HepG2 (cell line): ENCODE measurements around the gene NXPE3. TPM values are rescaled to one million over a fixed set of nuclear protein-coding genes. Genes with fewer than 3 reads are reported as not detected.
A peak's percentile ranks its signal among the peaks of the same experiment; 100 is the strongest.

Experiments
- ATAC-seq: fragments of 200-7000 bp; cut with Tn5 transposase; 3 replicates; pipeline ENCODE4 v1.9.1; 2020; ENCODE audit warnings: mild to moderate bottlenecking, moderate library complexity
- BruUV-seq: library from RNA; stranded (reverse); fragments of 400-500 nt; replicated peaks from 2 replicates; lab custom pipeline; 2021; lab: Mats Ljungman, UMichigan
- CTCF ChIA-PET: fragments of 300-600 bp; formaldehyde crosslinking; extraction: SDS; loops from one replicate; lab custom pipeline; 2021; ENCODE audit warnings: low total read pairs, inconsistent platforms, low intra/inter-chr PET ratio; lab: Yijun Ruan, JAX
- POLR2A ChIA-PET: fragments of 350-600 bp; sonication (Branson Sonifier 250); formaldehyde crosslinking; loops from one replicate; lab custom pipeline; 2020; ENCODE audit warnings: antibody characterized with exemption, inconsistent platforms; lab: Yijun Ruan, JAX
- DNase-seq: peaks from one replicate; pipeline ENCODE4 v3.0.0-alpha.2; 2015; ENCODE audit warnings: low spot score
- FAIRE-seq: peaks from 3 replicates; lab custom pipeline; 2011; peaks lifted over from hg19 to GRCh38; lab: Jason Lieb, UNC
- H2AFZ ChIP-seq: one replicate; pipeline ENCODE4 v1.6.1; 2011; ENCODE audit warnings: low read length, inconsistent platforms
- H3K27ac ChIP-seq: fragments of 300-600 bp; 3 replicates; pipeline ENCODE4 v1.8.0; 2011; ENCODE audit warnings: mixed run types, mild to moderate bottlenecking, mixed read lengths, low read length, inconsistent platforms; ENCODE audit not compliant: insufficient read depth; ENCODE audit errors: extremely low read length
- H3K27me3 ChIP-seq, 2 experiments: fragments of 200-600 bp in 1 of 2; 2 replicates in 1 of 2; 3 replicates in 1 of 2; pipeline versions ENCODE4 v1.6.0 to v1.8.0; 2011; ENCODE audit warnings: low read length in 2 of 2, mild to moderate bottlenecking in 2 of 2, moderate library complexity in 2 of 2, inconsistent platforms in 1 of 2; ENCODE audit not compliant: insufficient read depth in 2 of 2, control insufficient read depth in 1 of 2
- H3K36me3 ChIP-seq, 2 experiments: fragments of 200-600 bp in 1 of 2; replicated peaks in 1 of 2; 2 replicates in 1 of 2; 3 replicates in 1 of 2; pipeline versions ENCODE4 v1.5.1 to v1.8.0; 2011; ENCODE audit warnings: low read length in 2 of 2, inconsistent platforms in 1 of 2; ENCODE audit not compliant: insufficient read depth in 2 of 2, control insufficient read depth in 1 of 2
- H3K4me1 ChIP-seq: 2 replicates; pipeline ENCODE4 v1.5.1; 2012; ENCODE audit warnings: low read length, inconsistent platforms; ENCODE audit not compliant: insufficient read depth
- H3K4me2 ChIP-seq: 2 replicates; pipeline ENCODE4 v1.6.0; 2011; ENCODE audit warnings: low read depth, low read length, inconsistent platforms
- H3K4me3 ChIP-seq, 3 experiments: fragments of 200-600 bp in 1 of 3; sonication (generic), shearing (Covaris generic) in 1 of 3; replicated peaks in 1 of 3; 2 replicates each; pipeline ENCODE4 v1.5.1; 2011 to 2016; ENCODE audit warnings: low read length in 3 of 3, inconsistent platforms in 2 of 3, low read depth in 2 of 3, mild to moderate bottlenecking in 2 of 3, control low read depth in 1 of 3, mixed read lengths in 1 of 3; ENCODE audit not compliant: insufficient read depth in 1 of 3
- H3K79me2 ChIP-seq: one replicate; pipeline ENCODE4 v1.6.1; 2011; ENCODE audit warnings: low read length, inconsistent platforms; ENCODE audit not compliant: insufficient read depth
- H3K9ac ChIP-seq: 2 replicates; pipeline ENCODE4 v1.6.0; 2011; ENCODE audit warnings: mild to moderate bottlenecking, low read depth, low read length, inconsistent platforms; ENCODE audit not compliant: insufficient read depth
- H3K9me3 ChIP-seq: 2 replicates; pipeline ENCODE4 v1.5.1; 2012; ENCODE audit warnings: mild to moderate bottlenecking, low read length
- H4K20me1 ChIP-seq: 2 replicates; pipeline ENCODE4 v1.6.0; 2011; ENCODE audit warnings: inconsistent platforms, mild to moderate bottlenecking, low read length, moderate library complexity; ENCODE audit not compliant: insufficient read depth
- ATF7 ChIP-seq, 2 experiments: fragments of 450-650 bp in 1 of 2; sonication (generic) in 1 of 2; formaldehyde crosslinking in 1 of 2; IDR thresholded peaks; 2 replicates each; pipeline versions ENCODE4 v1.4.0 to v1.6.1; 2016 to 2020; ENCODE audit warnings: antibody characterized with exemption in 1 of 2, mild to moderate bottlenecking in 1 of 2, missing genetic modification reagents in 1 of 2
- CHCHD3 ChIP-seq: sonication (generic); formaldehyde crosslinking; IDR thresholded peaks from 2 replicates; pipeline ENCODE4 v1.8.0; 2022; ENCODE audit warnings: mild to moderate bottlenecking, missing genetic modification reagents, moderate library complexity
- MXD3 ChIP-seq: IDR thresholded peaks from 2 replicates; pipeline ENCODE4 v1.6.1; 2016; ENCODE audit warnings: mild to moderate bottlenecking, missing biosample characterization, missing genetic modification reagents
- PLRG1 ChIP-seq: fragments of 450-650 bp; conservative IDR thresholded peaks from 2 replicates; pipeline ENCODE4 v1.6.1; 2016
- PLSCR1 ChIP-seq: sonication (generic); formaldehyde crosslinking; IDR thresholded peaks from 2 replicates; pipeline ENCODE4 v1.5.0; 2020; ENCODE audit warnings: missing genetic modification reagents, mild to moderate bottlenecking, borderline replicate concordance
- THAP7 ChIP-seq: sonication (generic); formaldehyde crosslinking; IDR thresholded peaks from 2 replicates; pipeline ENCODE4 v1.8.1; 2023; ENCODE audit warnings: mild to moderate bottlenecking, missing genetic modification reagents
- WGBS: methylation state at CpG from one replicate; pipeline ENCODE4 v1.1.6; 2017; ENCODE audit warnings: low lambda C conversion rate; 5-methylcytosine and 5-hydroxymethylcytosine counted together
- in situ Hi-C: cut with HindIII; loops from 2 replicates; pipeline ENCODE4 v1.10.0; 2017; ENCODE audit warnings: low pct_unique_long_range_greater_than_20kb; ENCODE audit not compliant: extremely low pct_ligation_motif_present
- intact Hi-C: fragments of 100-400 bp; cut with micrococcal nuclease; formaldehyde crosslinking; loops from one replicate; pipeline ENCODE4 v1.10.0; 2022; ENCODE audit not compliant: unreplicated experiment
- polyA plus RNA-seq, 8 experiments: library from polyadenylated mRNA; depleted of rRNA in 3 of 8; stranded (reverse) in 7 of 8; unstranded in 1 of 8; fragments of >200 nt; fragmentation: Illumina TruSeq in 4 of 8; extraction: Trizol in 4 of 8; gene quantifications; 2 replicates each; pipeline versions ENCODE4 v1.2.1 to v1.2.3, GENCODE V29; 2011 to 2016; ENCODE audit warnings: low read depth in 4 of 8, missing spikeins in 1 of 8, mixed read lengths in 1 of 8; ENCODE audit not compliant: insufficient read depth in 1 of 8
- total RNA-seq, 5 experiments: library from RNA; depleted of rRNA; stranded (reverse); fragments of >200 nt; fragmentation: Illumina TruSeq; extraction: Trizol; gene quantifications; 2 replicates each; pipeline ENCODE4 v1.2.3, GENCODE V29; 2016; ENCODE audit warnings: low read depth in 1 of 5
- TF ChIP-seq, protein P1 (sequence below): IDR thresholded peaks from 2 replicates; pipeline ENCODE4 v1.6.1; 2016; ENCODE audit warnings: low read depth, control low read depth

NXPE3 gene
- total and polyA plus RNA-seq, 2 of the 13 experiments (the other 11 are each of a cell fraction or from before 2014, with no cell fraction given), result 3.5 to 4.7 TPM

DNA sequence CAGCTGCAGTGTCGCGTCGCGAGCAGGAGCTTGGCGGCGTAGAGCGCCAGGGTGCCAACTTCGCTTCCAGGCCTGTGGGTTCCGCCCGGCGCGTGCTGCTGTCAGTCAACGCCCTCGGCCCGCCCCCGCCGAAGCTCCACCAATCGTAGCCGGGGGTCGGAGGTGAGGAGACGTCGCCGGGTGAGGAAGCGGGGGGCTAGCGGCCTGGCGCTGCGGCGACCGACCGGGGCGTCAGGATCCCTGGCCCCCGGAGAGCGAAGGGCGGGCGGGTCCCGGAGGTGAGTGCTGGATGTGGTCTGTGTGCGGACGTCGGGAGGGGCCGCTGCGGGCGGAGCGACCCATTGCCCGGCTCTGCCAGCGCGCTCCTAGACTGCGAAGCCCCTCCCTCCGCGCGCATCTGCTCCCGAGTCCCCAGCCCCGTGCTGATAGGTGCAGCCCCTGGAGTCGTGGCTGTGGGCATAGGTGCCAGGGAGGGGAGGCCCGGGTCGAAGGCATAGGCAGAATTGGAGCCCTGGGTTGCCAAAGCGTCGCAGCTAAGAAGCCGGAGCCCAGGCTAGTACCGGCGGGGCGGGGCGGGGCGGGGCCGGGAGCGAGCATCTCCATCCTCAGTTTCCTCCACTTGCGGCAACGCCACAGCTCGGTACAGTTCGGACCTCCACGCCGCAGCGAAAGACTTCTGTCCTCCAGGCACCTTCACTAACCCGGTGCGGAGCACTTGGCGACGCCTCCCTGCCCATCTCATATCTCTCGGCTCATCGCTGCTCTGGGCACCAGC lies at the start of gene NXPE3 (continued):
- TF ChIP-seq PLSCR1 (CRISPR knock-in tag), result no peak
- TF ChIP-seq PLRG1, result no peak
- peak; percentile 89; the same call in 1 of the 2 replicates for TF ChIP-seq CHCHD3 (CRISPR knock-in tag)
- no peak for TF ChIP-seq ATF7 (IDR thresholded peaks at IDR 0.05)
- no peak; the same call in 1 of the 2 replicates for TF ChIP-seq ATF7 (CRISPR knock-in tag; IDR thresholded peaks at IDR 0.05)
- TF ChIP-seq MXD3 (CRISPR knock-in tag), result peak; percentile 42; the same call in 1 of the 2 replicates

GRCh38 chr3:101729586-101729985 lies 49.4 kb upstream of the NXPE3 start:
- no TSS peak for BruUV-seq
- Histone ChIP-seq H3K9me3 (no peaks in the 10 kb centered on the region), H2AFZ (no peak overlapping the region), H3K79me2 (no peaks in the 10 kb centered on the region), H3K4me3 (no peak overlapping the region), H3K36me3 (peaks cover under 1 to 31% of the 10 kb centered on the region in 2 experiments; a peak in 4 of 5 replicates), H3K27me3 (no peaks in the 10 kb centered on the region; a peak in 1 of 5 replicates), H3K9ac (no peak overlapping the region), H3K27ac (no peak overlapping the region), H3K4me2 (no peak overlapping the region), H3K4me1 (peaks cover 7% of the 10 kb centered on the region), H4K20me1 (no peaks in the 10 kb centered on the region)
- no peak for DNase-seq
- WGBS, result 90% methylated on average over 5 of the region's 5 CpGs
- in situ Hi-C loops (no loop called here), intact Hi-C loops (no loop called here)
- TF ChIP-seq, protein P1, sequence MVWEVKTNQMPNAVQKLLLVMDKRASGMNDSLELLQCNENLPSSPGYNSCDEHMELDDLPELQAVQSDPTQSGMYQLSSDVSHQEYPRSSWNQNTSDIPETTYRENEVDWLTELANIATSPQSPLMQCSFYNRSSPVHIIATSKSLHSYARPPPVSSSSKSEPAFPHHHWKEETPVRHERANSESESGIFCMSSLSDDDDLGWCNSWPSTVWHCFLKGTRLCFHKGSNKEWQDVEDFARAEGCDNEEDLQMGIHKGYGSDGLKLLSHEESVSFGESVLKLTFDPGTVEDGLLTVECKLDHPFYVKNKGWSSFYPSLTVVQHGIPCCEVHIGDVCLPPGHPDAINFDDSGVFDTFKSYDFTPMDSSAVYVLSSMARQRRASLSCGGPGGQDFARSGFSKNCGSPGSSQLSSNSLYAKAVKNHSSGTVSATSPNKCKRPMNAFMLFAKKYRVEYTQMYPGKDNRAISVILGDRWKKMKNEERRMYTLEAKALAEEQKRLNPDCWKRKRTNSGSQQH (CRISPR knock-in tag), result no peak
- TF ChIP-seq THAP7 (CRISPR knock-in tag), result no peak
- ATAC-seq, result no peak
- no peak for FAIRE-seq
- ChIA-PET POLR2A (no interaction called here), CTCF (no interaction called here)
